ENCODE results near the gene CCDC121. TPM values are rescaled to one million over a fixed set of nuclear protein-coding genes. Genes with fewer than 3 reads are reported as not detected.

CCDC121 gene
- total RNA-seq, 4 donors from 2014 or later: 3.5 to 12.3 (median 7.3) TPM

- intact Hi-C loops (cut with DNase I; ENCODE audit: low total_unique reads): no loop called here
- Histone ChIP-seq H3K27me3 (no peaks in the 10 kb centered on the region), H3K36me3 (no peaks in the 10 kb centered on the region), H3K27ac (no peak overlapping the region), H3K9me3 (no peaks in the 10 kb centered on the region), H3K4me3 (no peak overlapping the region), H3K4me1 (no peaks in the 10 kb centered on the region)
- DNase-seq: no peak
- TF ChIP-seq, protein P1, sequence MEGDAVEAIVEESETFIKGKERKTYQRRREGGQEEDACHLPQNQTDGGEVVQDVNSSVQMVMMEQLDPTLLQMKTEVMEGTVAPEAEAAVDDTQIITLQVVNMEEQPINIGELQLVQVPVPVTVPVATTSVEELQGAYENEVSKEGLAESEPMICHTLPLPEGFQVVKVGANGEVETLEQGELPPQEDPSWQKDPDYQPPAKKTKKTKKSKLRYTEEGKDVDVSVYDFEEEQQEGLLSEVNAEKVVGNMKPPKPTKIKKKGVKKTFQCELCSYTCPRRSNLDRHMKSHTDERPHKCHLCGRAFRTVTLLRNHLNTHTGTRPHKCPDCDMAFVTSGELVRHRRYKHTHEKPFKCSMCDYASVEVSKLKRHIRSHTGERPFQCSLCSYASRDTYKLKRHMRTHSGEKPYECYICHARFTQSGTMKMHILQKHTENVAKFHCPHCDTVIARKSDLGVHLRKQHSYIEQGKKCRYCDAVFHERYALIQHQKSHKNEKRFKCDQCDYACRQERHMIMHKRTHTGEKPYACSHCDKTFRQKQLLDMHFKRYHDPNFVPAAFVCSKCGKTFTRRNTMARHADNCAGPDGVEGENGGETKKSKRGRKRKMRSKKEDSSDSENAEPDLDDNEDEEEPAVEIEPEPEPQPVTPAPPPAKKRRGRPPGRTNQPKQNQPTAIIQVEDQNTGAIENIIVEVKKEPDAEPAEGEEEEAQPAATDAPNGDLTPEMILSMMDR (IDR thresholded peaks at IDR 0.05): no peak
- TF ChIP-seq POLR2A (IDR thresholded peaks at IDR 0.05): no peak
These were observed 3.9 kb downstream of the CCDC121 start for GRCh38 chr2:27624943-27625342.

DNA sequence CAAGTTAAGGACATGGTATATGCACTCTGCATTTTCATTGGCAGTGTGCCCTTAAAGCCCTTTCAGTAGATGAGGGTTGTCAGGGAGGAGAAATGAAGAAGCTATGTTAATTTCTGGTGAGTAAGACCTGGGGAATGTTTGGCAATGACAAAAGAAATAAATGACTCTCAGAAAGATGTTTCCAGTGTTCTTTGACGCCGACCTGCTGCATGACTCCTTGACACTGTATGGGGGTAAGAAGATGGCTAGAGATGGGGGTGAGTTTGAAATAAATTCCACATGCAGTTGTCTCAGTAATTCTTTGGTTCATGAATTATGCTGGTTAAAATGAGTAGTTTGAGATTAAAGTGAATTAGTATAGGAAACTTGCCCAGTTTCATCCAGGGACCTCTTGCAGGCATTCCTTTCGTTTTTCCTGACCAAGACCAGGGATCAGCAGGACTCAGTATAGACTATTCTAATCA lies 5.9 kb downstream of the CCDC121 start:
- Histone ChIP-seq H3K4me3 (no peak overlapping the region), H3K9me3 (no peaks in the 10 kb centered on the region), H3K27ac (no peak overlapping the region), H3K4me1 (no peaks in the 10 kb centered on the region), H3K36me3 (no peaks in the 10 kb centered on the region), H3K27me3 (no peaks in the 10 kb centered on the region)
- TF ChIP-seq POLR2A (IDR thresholded peaks at IDR 0.05): no peak
- TF ChIP-seq, protein P1 (IDR thresholded peaks at IDR 0.05): no peak
- no peak for DNase-seq
- intact Hi-C loops (cut with DNase I; ENCODE audit: low total_unique reads): no loop called here

- Histone ChIP-seq H3K4me1 (no peaks in the 10 kb centered on the region), H3K9me3 (no peaks in the 10 kb centered on the region), H3K36me3 (no peaks in the 10 kb centered on the region), H3K27me3 (no peaks in the 10 kb centered on the region), H3K4me3 (no peak overlapping the region), H3K27ac (no peak overlapping the region)
- TF ChIP-seq, protein P1 (IDR thresholded peaks at IDR 0.05): no peak
- no peak for TF ChIP-seq POLR2A (IDR thresholded peaks at IDR 0.05)
- DNase-seq: no peak
- intact Hi-C loops (cut with DNase I; ENCODE audit: low total_unique reads): no loop called here
These were observed 7.3 kb downstream of the CCDC121 start for GRCh38 chr2:27621524-27621923.

DNA sequence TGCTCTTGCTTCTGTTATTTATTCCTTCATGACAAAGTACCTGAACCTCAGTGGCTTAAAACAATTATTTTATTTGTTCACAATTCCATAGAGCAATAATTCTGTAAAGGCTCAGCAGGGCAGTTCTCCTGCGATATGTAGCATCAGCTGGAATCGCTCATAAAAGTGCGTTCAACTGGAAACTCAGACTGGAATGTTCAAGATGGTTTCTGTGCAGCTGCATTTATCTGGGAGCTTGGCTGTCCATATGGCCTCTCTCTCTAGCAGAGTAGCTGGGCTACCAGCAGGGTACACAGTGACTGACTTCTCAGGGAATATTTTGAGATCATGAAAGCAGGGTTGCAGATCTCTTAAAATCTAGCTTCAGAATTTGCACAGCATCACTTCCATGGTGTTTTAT lies 13.5 kb downstream of the CCDC121 start:
- H3K4me3 ChIP-seq: no peak overlapping the region
- no peaks in the 10 kb centered on the region for H3K9me3 ChIP-seq
- TF ChIP-seq POLR2A (IDR thresholded peaks at IDR 0.05): no peak
- TF ChIP-seq, protein P1 (IDR thresholded peaks at IDR 0.05): no peak
- H3K4me1 ChIP-seq: no peaks in the 10 kb centered on the region
- no peak for DNase-seq
- H3K36me3 ChIP-seq: no peaks in the 10 kb centered on the region
- no peak overlapping the region for H3K27ac ChIP-seq
- intact Hi-C loops (cut with DNase I; ENCODE audit: low total_unique reads): no loop called here
- no peaks in the 10 kb centered on the region for H3K27me3 ChIP-seq

DNA sequence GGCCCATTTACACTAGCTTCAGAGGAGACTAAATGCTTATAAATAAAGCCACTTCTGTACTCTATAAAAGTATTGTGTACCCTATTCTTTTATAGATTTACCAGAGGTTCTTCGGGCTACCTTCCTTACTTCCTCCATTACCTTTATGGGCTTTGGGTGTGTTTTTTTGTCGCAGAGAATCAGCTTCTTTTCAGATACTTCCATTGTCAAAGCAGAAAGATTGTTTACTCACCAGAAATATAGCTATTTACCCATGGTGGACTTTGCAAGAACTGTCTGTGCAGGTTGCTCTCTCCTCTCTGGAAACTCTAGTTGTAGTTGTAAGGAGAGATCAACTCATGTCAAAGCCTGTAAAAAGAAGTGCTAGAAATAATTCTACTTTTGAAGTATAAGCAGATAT lies 14.8 kb downstream of the CCDC121 start:
- no peak overlapping the region for H3K27ac ChIP-seq
- intact Hi-C loops (cut with DNase I; ENCODE audit: low total_unique reads): no loop called here
- no peaks in the 10 kb centered on the region for H3K9me3 ChIP-seq
- TF ChIP-seq POLR2A (IDR thresholded peaks at IDR 0.05): no peak
- TF ChIP-seq, protein P1 (IDR thresholded peaks at IDR 0.05): no peak
- no peaks in the 10 kb centered on the region for H3K4me1 ChIP-seq
- no peak for DNase-seq
- H3K4me3 ChIP-seq: no peak overlapping the region
- H3K27me3 ChIP-seq: no peaks in the 10 kb centered on the region
- H3K36me3 ChIP-seq: no peaks in the 10 kb centered on the region

Measured in uterus (tissue), 4 donors.